Measurements from ENCODE around the gene OPHN1.
"Not testable (repeated sequence)": the region's sequence is repeated elsewhere in the genome, so short reads cannot be mapped to it uniquely, and the experiment has no call there.

Gene OPHN1

GRCh38 chrX:68284281-68284904 is 148.9 kb downstream of the OPHN1 start:
- TF ChIP-seq, protein P1, sequence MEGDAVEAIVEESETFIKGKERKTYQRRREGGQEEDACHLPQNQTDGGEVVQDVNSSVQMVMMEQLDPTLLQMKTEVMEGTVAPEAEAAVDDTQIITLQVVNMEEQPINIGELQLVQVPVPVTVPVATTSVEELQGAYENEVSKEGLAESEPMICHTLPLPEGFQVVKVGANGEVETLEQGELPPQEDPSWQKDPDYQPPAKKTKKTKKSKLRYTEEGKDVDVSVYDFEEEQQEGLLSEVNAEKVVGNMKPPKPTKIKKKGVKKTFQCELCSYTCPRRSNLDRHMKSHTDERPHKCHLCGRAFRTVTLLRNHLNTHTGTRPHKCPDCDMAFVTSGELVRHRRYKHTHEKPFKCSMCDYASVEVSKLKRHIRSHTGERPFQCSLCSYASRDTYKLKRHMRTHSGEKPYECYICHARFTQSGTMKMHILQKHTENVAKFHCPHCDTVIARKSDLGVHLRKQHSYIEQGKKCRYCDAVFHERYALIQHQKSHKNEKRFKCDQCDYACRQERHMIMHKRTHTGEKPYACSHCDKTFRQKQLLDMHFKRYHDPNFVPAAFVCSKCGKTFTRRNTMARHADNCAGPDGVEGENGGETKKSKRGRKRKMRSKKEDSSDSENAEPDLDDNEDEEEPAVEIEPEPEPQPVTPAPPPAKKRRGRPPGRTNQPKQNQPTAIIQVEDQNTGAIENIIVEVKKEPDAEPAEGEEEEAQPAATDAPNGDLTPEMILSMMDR (IDR thresholded peaks at IDR 0.05; ENCODE audit: low read depth, low read length): no peak
- DNase-seq (ENCODE audit: low read depth in 2 of 2): no peak
- H3K4me3 ChIP-seq (replicated peaks in 1 of 2; ENCODE audit: low read depth in 2 of 2, low read length in 2 of 2): no peak overlapping the region

DNA sequence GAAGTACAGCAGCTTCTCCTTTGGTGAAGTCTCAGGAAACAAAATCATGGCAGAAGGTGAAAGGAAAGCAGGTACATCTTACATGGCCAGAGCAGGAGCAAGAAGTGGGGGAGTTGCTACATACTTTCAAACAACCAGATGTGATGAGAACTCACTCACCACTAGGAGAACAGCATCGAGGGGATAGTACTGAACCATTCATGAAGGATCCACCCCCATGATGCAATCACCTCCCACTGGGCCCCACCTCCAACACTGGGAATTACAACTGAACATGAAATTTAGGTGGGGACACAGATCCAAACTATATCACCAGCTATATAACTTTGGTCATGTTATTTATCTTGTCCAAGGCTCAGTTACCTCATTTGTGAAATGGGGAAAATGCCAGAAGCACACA is 159.4 kb downstream of the OPHN1 start:
- DNase-seq (ENCODE audit: low read depth in 2 of 2): peak in 1 of 2 donors; percentile 28
- TF ChIP-seq, protein P1 (IDR thresholded peaks at IDR 0.05; ENCODE audit: low read depth, low read length): no peak
- no peak overlapping the region for H3K4me3 ChIP-seq (replicated peaks in 1 of 2; ENCODE audit: low read depth in 2 of 2, low read length in 2 of 2)

DNA sequence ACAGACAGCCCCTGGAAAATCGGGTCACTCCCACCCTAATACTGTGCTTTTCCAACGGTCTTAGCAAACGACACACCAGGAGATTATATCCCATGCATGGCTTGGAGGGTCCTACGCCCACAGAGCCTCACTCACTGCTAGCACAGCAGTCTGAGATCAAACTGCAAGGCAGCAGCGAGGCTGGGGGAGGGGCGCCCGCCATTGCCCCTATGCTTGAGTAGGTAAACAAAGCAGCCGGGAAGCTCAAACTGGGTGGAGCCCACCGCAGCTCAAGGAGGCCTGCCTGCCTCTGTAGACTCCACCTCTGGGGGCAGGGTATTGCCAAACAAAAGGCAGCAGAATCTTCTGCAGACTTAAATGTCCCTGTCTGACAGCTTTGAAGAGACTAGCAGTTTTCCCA is 168.5 kb downstream of the OPHN1 start:
- not testable (repeated sequence) for H3K4me3 ChIP-seq (replicated peaks in 1 of 2; ENCODE audit: low read depth in 2 of 2, low read length in 2 of 2); DNase-seq (ENCODE audit: low read depth in 2 of 2)

DNA sequence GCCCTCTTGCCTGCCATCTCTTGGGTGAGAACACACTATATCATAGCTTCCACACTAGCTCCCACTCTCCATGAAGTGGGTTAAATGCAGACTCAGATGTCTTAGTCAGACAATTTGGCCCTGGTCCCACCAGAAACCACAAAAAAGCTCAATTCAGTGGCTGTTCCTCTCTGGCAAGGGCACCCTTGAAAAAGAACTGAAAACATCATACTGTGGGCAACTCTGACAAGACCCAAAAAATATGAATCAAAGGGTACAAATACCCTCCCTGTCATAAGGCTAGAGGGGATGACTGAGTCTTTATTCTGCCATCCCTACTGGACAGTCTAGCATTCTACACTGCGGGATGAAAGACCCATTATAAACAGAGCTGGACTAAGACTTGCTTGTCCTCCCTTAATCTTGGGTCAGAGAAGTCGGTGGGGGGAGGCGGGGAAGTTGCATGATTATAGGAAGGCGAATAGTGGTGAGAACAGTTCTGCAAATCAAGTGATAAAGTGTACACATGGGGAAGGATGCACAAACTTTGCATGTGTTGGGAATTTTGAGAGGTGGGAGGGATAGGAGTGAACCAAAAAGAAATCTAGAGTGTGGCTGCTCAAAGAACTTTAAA is 172.1 kb downstream of the OPHN1 start:
- peak; percentile 10 to 33 for DNase-seq (ENCODE audit: low read depth in 2 of 2)
- TF ChIP-seq, protein P1 (IDR thresholded peaks at IDR 0.05; ENCODE audit: low read depth, low read length): no peak
- H3K4me3 ChIP-seq (replicated peaks in 1 of 2; ENCODE audit: low read depth in 2 of 2, low read length in 2 of 2): no peak overlapping the region

- H3K4me3 ChIP-seq (replicated peaks in 1 of 2; ENCODE audit: low read depth in 2 of 2, low read length in 2 of 2): no peak overlapping the region
- DNase-seq (ENCODE audit: low read depth in 2 of 2): no peak
- TF ChIP-seq, protein P1 (IDR thresholded peaks at IDR 0.05; ENCODE audit: low read depth, low read length): no peak
Observed at GRCh38 chrX:68256990-68257389, 176.3 kb downstream of the OPHN1 start.

GRCh38 chrX:68254738-68255645 is 178.3 kb downstream of the OPHN1 start:
- DNase-seq (ENCODE audit: low read depth in 2 of 2): peak in 1 of 2 donors; percentile 19
- TF ChIP-seq, protein P1 (IDR thresholded peaks at IDR 0.05; ENCODE audit: low read depth, low read length): no peak

DNA sequence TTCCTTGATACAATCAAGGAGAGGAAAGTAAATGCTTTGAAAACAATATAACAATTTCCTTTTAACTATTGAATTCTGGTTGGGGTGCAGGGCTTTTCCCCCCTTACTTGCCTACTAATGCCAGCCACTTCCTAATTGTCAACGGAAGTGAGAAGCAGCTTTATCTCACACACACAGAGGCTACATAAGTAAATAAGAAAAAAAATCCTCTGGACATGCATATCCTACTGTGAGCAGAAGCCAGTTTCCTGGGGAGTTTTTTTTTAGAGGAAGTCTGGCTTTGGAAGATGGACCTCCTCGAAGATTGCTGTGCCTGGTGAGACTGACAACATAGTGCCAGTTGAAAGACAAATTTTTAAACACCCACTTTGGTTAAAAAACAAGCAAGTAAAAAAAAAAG is 180.6 kb downstream of the OPHN1 start:
- TF ChIP-seq, protein P1 (IDR thresholded peaks at IDR 0.05; ENCODE audit: low read depth, low read length): no peak
- H3K4me3 ChIP-seq (replicated peaks in 1 of 2; ENCODE audit: low read depth in 2 of 2, low read length in 2 of 2): no peak overlapping the region
- DNase-seq (ENCODE audit: low read depth in 2 of 2): no peak

More at GRCh38 chrX:68254738-68255645, 178.3 kb downstream of the OPHN1 start:
- no peak overlapping the region for H3K4me3 ChIP-seq (replicated peaks in 1 of 2; ENCODE audit: low read depth in 2 of 2, low read length in 2 of 2)
